Liver (tissue), 9 donors: ENCODE results near the gene CCDC39. TPM values are rescaled to one million over a fixed set of nuclear protein-coding genes. Genes with fewer than 3 reads are reported as not detected.

ENCODE experiments used
- DNase-seq: peaks from one replicate; pipeline ENCODE4 v3.0.0-alpha.2; 2017; ENCODE audit warnings: low spot score
- H3K27ac ChIP-seq, 2 donors: one replicate each; pipeline ENCODE4 v1.7.0; 2013; ENCODE audit warnings: inconsistent platforms in 2 of 2, low read length in 2 of 2, control low read depth in 1 of 2, low read depth in 1 of 2, mild to moderate bottlenecking in 1 of 2
- H3K27me3 ChIP-seq, 4 donors: one replicate each; pipeline versions ENCODE4 v1.6.1 to v1.7.0; 2013; ENCODE audit warnings: low read length in 3 of 4, inconsistent platforms in 1 of 4, mild to moderate bottlenecking in 1 of 4, moderate library complexity in 1 of 4; ENCODE audit not compliant: control insufficient read depth in 4 of 4, insufficient read depth in 4 of 4
- H3K36me3 ChIP-seq, 4 donors: one replicate each; pipeline versions ENCODE4 v1.6.1 to v1.7.0; 2013; ENCODE audit warnings: low read length in 3 of 4, mild to moderate bottlenecking in 3 of 4, low read depth in 1 of 4, moderate library complexity in 1 of 4; ENCODE audit not compliant: control insufficient read depth in 4 of 4, insufficient read depth in 3 of 4
- H3K4me1 ChIP-seq, 4 donors: one replicate each; pipeline versions ENCODE4 v1.6.1 to v1.7.0; 2013; ENCODE audit warnings: low read length in 3 of 4, mild to moderate bottlenecking in 3 of 4, moderate library complexity in 1 of 4; ENCODE audit not compliant: control insufficient read depth in 4 of 4, insufficient read depth in 4 of 4
- H3K4me3 ChIP-seq, 3 donors: one replicate each; pipeline versions ENCODE4 v1.6.1 to v1.7.0; 2013; ENCODE audit warnings: low read length in 3 of 3, control low read depth in 1 of 3, low read depth in 1 of 3, mild to moderate bottlenecking in 1 of 3
- H3K9ac ChIP-seq, 2 donors: one replicate each; pipeline ENCODE4 v1.7.0; 2013; ENCODE audit warnings: low read length in 2 of 2, mild to moderate bottlenecking in 2 of 2, moderate library complexity in 2 of 2, control low read depth in 1 of 2, low read depth in 1 of 2
- H3K9me3 ChIP-seq, 4 donors: one replicate each; pipeline versions ENCODE4 v1.6.1 to v1.7.0; 2013; ENCODE audit warnings: low read length in 3 of 4; ENCODE audit not compliant: control insufficient read depth in 4 of 4
- CTCF ChIP-seq: fragments of 150-350 bp; IDR thresholded peaks from 2 replicates; pipeline ENCODE4 v1.5.1; 2017; ENCODE audit warnings: improper control_type of control experiment, low read depth, low read length; ENCODE audit not compliant: missing input control
- EGR1 ChIP-seq, 2 donors: IDR thresholded peaks; 2 replicates each; pipeline ENCODE4 v1.6.1; 2016 to 2018; ENCODE audit warnings: antibody characterized with exemption in 2 of 2, low read depth in 2 of 2
- FOXA2 ChIP-seq: IDR thresholded peaks from 2 replicates; pipeline ENCODE4 v1.6.1; 2016; ENCODE audit warnings: antibody characterized with exemption
- GABPA ChIP-seq, 2 donors: IDR thresholded peaks in 1 of 2; conservative IDR thresholded peaks in 1 of 2; 2 replicates each; pipeline ENCODE4 v1.6.1; 2016; ENCODE audit warnings: antibody characterized with exemption in 2 of 2, mild to moderate bottlenecking in 1 of 2, moderate library complexity in 1 of 2
- HNF4A ChIP-seq, 2 donors: conservative IDR thresholded peaks; 2 replicates each; pipeline ENCODE4 v1.6.1; 2016; ENCODE audit warnings: antibody characterized with exemption in 2 of 2, mild to moderate bottlenecking in 2 of 2
- HNF4G ChIP-seq: IDR thresholded peaks from 2 replicates; pipeline ENCODE4 v1.6.1; 2016; ENCODE audit warnings: antibody characterized with exemption
- JUND ChIP-seq, 2 donors: IDR thresholded peaks; 2 replicates each; pipeline ENCODE4 v1.6.1; 2016; ENCODE audit warnings: antibody characterized with exemption in 2 of 2
- MAX ChIP-seq: IDR thresholded peaks from 2 replicates; pipeline ENCODE4 v1.6.1; 2016; ENCODE audit warnings: antibody characterized with exemption
- NR2F2 ChIP-seq: IDR thresholded peaks from 2 replicates; pipeline ENCODE4 v1.6.1; 2016; ENCODE audit warnings: antibody characterized with exemption
- RAD21 ChIP-seq, 2 donors: IDR thresholded peaks; 2 replicates each; pipeline ENCODE4 v1.6.1; 2016; ENCODE audit warnings: antibody characterized with exemption in 2 of 2, mild to moderate bottlenecking in 2 of 2
- RXRA ChIP-seq, 2 donors: IDR thresholded peaks; 2 replicates each; pipeline ENCODE4 v1.6.1; 2017 to 2018; ENCODE audit warnings: antibody characterized with exemption in 2 of 2, mild to moderate bottlenecking in 1 of 2
- SP1 ChIP-seq: IDR thresholded peaks from 2 replicates; pipeline ENCODE4 v1.6.1; 2018; ENCODE audit warnings: antibody characterized with exemption, mild to moderate bottlenecking
- YY1 ChIP-seq: IDR thresholded peaks from 2 replicates; pipeline ENCODE4 v1.6.1; 2016; ENCODE audit warnings: antibody characterized with exemption, mild to moderate bottlenecking
- WGBS: extraction: QIAGEN DNeasy Blood & Tissue Kit; methylation state at CpG from one replicate; pipeline ENCODE4 v1.1.7; 2013; 5-methylcytosine and 5-hydroxymethylcytosine counted together
- polyA plus RNA-seq, 2 donors: library from polyadenylated mRNA; stranded (reverse) in 1 of 2; unstranded in 1 of 2; fragments of 200-250 nt in 1 of 2; fragments of >200 nt in 1 of 2; fragmentation: Nextera tagmentation in 1 of 2; extraction: Ambion mirVana in 1 of 2; gene quantifications; one replicate each; pipeline versions ENCODE4 v1.2.1 to v1.2.3, GENCODE V29; 2013 to 2015
- total RNA-seq, 2 donors: library from RNA; depleted of rRNA; stranded (reverse); fragments of >200 nt; gene quantifications; one replicate each; pipeline ENCODE4 v1.2.3, GENCODE V29; 2014
- TF ChIP-seq, protein P1 (sequence below): IDR thresholded peaks from 2 replicates; pipeline ENCODE4 v1.6.1; 2016; ENCODE audit warnings: antibody characterized with exemption
- TF ChIP-seq, protein P2 (sequence below): IDR thresholded peaks from 2 replicates; pipeline ENCODE4 v1.6.1; 2016; ENCODE audit warnings: antibody characterized with exemption, mild to moderate bottlenecking
- TF ChIP-seq, protein P3 (sequence below): IDR thresholded peaks from 2 replicates; pipeline ENCODE4 v1.6.1; 2016; ENCODE audit warnings: antibody characterized with exemption
- donor health status: healthy.
- donor health status: healthy.
- donor health status: healthy.
- donor health status: healthy.
- donor health status: healthy.

The CCDC39 gene
- total and polyA plus RNA-seq, 4 donors = under 0.01 to 0.08 TPM; not detected in 2

GRCh38 chr3:180626844-180627243, 52.4 kb downstream of the CCDC39 start:
- Histone ChIP-seq H3K36me3 (peaks cover 0 to 1% (median 0%) of the 10 kb centered on the region in 4 donors), H3K4me1 (no peaks in the 10 kb centered on the region), H3K4me3 (no peak overlapping the region), H3K9ac (no peak overlapping the region), H3K9me3 (no peaks in the 10 kb centered on the region), H3K27me3 (no peaks in the 10 kb centered on the region), H3K27ac (no peak overlapping the region)
- no peak for TF ChIP-seq NR2F2
- no peak for TF ChIP-seq CTCF
- TF ChIP-seq HNF4G = no peak
- TF ChIP-seq HNF4A (conservative IDR thresholded peaks at IDR 0.05) = no peak
- no peak for TF ChIP-seq YY1
- TF ChIP-seq JUND (IDR thresholded peaks at IDR 0.05) = no peak
- TF ChIP-seq SP1 = no peak
- no peak for TF ChIP-seq RXRA (IDR thresholded peaks at IDR 0.05)
- TF ChIP-seq RAD21 (IDR thresholded peaks at IDR 0.05) = no peak
- TF ChIP-seq, protein P1, sequence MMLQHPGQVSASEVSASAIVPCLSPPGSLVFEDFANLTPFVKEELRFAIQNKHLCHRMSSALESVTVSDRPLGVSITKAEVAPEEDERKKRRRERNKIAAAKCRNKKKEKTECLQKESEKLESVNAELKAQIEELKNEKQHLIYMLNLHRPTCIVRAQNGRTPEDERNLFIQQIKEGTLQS = no peak
- TF ChIP-seq GABPA (IDR thresholded peaks at IDR 0.05 in 1 of 2, conservative IDR thresholded peaks at IDR 0.05 in 1 of 2) = no peak
- TF ChIP-seq, protein P2, sequence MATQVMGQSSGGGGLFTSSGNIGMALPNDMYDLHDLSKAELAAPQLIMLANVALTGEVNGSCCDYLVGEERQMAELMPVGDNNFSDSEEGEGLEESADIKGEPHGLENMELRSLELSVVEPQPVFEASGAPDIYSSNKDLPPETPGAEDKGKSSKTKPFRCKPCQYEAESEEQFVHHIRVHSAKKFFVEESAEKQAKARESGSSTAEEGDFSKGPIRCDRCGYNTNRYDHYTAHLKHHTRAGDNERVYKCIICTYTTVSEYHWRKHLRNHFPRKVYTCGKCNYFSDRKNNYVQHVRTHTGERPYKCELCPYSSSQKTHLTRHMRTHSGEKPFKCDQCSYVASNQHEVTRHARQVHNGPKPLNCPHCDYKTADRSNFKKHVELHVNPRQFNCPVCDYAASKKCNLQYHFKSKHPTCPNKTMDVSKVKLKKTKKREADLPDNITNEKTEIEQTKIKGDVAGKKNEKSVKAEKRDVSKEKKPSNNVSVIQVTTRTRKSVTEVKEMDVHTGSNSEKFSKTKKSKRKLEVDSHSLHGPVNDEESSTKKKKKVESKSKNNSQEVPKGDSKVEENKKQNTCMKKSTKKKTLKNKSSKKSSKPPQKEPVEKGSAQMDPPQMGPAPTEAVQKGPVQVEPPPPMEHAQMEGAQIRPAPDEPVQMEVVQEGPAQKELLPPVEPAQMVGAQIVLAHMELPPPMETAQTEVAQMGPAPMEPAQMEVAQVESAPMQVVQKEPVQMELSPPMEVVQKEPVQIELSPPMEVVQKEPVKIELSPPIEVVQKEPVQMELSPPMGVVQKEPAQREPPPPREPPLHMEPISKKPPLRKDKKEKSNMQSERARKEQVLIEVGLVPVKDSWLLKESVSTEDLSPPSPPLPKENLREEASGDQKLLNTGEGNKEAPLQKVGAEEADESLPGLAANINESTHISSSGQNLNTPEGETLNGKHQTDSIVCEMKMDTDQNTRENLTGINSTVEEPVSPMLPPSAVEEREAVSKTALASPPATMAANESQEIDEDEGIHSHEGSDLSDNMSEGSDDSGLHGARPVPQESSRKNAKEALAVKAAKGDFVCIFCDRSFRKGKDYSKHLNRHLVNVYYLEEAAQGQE = no peak
- TF ChIP-seq, protein P3, sequence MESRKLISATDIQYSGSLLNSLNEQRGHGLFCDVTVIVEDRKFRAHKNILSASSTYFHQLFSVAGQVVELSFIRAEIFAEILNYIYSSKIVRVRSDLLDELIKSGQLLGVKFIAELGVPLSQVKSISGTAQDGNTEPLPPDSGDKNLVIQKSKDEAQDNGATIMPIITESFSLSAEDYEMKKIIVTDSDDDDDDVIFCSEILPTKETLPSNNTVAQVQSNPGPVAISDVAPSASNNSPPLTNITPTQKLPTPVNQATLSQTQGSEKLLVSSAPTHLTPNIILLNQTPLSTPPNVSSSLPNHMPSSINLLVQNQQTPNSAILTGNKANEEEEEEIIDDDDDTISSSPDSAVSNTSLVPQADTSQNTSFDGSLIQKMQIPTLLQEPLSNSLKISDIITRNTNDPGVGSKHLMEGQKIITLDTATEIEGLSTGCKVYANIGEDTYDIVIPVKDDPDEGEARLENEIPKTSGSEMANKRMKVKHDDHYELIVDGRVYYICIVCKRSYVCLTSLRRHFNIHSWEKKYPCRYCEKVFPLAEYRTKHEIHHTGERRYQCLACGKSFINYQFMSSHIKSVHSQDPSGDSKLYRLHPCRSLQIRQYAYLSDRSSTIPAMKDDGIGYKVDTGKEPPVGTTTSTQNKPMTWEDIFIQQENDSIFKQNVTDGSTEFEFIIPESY = no peak
- TF ChIP-seq FOXA2 = no peak
- WGBS = 90% methylated on average over 2 of the region's 2 CpGs
- no peak for DNase-seq

DNA sequence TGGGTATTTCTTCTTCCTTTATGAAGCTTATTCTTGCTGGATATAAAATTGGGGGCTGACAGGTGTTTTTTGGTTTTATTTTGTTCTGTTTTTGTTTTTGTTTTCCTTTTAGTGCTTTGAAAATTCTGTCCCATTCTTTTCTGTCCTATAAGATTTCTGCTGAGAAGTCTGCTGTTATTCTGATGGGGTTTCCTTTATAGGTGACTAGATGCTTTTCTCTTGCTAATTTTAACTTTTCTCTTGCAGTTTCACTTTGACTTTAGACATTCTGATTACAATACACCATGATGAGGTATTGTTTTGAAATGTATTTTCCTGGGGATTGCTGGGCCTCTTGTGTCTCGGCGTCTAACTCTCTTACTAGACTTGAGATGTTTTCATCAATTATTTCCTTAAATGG, 54.6 kb downstream of the CCDC39 start:
- H3K27me3 ChIP-seq = no peaks in the 10 kb centered on the region
- H3K4me1 ChIP-seq = no peaks in the 10 kb centered on the region
- 93% methylated on average over 2 of the region's 2 CpGs for WGBS
- H3K27ac ChIP-seq = no peak overlapping the region
- no peaks in the 10 kb centered on the region for H3K9me3 ChIP-seq
- DNase-seq = no peak
- H3K9ac ChIP-seq = no peak overlapping the region
- no peak overlapping the region for H3K4me3 ChIP-seq
- TF ChIP-seq, protein P3 = no peak
- TF ChIP-seq FOXA2 = no peak
- TF ChIP-seq YY1 = no peak
- no peak for TF ChIP-seq CTCF
- no peak for TF ChIP-seq NR2F2
- no peak for TF ChIP-seq GABPA (IDR thresholded peaks at IDR 0.05 in 1 of 2, conservative IDR thresholded peaks at IDR 0.05 in 1 of 2)
- no peak for TF ChIP-seq MAX
- no peak for TF ChIP-seq HNF4G
- TF ChIP-seq EGR1 (IDR thresholded peaks at IDR 0.05; ENCODE audit: low read depth in 2 of 2) = no peak
- peaks cover 0 to 1% (median 0%) of the 10 kb centered on the region in 4 donors for H3K36me3 ChIP-seq
